Activated T-cell treated with anti-CD3 and anti-CD28 coated beads, Interleukin-2, amount 50 U/mL, for 72 hours (primary cell): ENCODE data around the gene COMT. TPM values are rescaled to one million over a fixed set of nuclear protein-coding genes. Genes with fewer than 3 reads are reported as not detected.
A peak's percentile ranks its signal among the peaks of the same experiment; 100 is the strongest.

Experiments used
- ATAC-seq, 2 donors: fragments of 150-1000 bp; cut with Tn5 transposase; replicated peaks in 1 of 2; 2 replicates each; pipeline ENCODE4 v1.10.0; 2021; ENCODE audit warnings: moderate library complexity in 2 of 2, mild to moderate bottlenecking in 1 of 2
- DNase-seq, 2 donors: peaks; one replicate each; pipeline ENCODE4 v3.0.0; 2021 to 2022; ENCODE audit warnings: mixed read lengths in 1 of 2
- H3K27ac Mint-ChIP-seq: one replicate; pipeline ENCODE4 v1.8.0; 2022; ENCODE audit warnings: mild to moderate bottlenecking, moderate library complexity, mixed read lengths
- H3K27me3 Mint-ChIP-seq: one replicate; pipeline ENCODE4 v1.8.0; 2022; ENCODE audit warnings: low read depth, mixed read lengths
- H3K36me3 Mint-ChIP-seq, 2 donors: one replicate each; pipeline ENCODE4 v1.8.0; 2022; ENCODE audit warnings: mixed read lengths in 2 of 2, mild to moderate bottlenecking in 1 of 2; ENCODE audit not compliant: insufficient read depth in 2 of 2
- H3K4me1 Mint-ChIP-seq: one replicate; pipeline ENCODE4 v1.8.0; 2022; ENCODE audit warnings: low read depth, mixed read lengths
- H3K4me3 Mint-ChIP-seq, 2 donors: one replicate each; pipeline ENCODE4 v1.8.0; 2022; ENCODE audit warnings: mild to moderate bottlenecking in 2 of 2, mixed read lengths in 2 of 2, moderate library complexity in 2 of 2
- H3K9me3 Mint-ChIP-seq, 2 donors: one replicate each; pipeline ENCODE4 v1.8.0; 2022; ENCODE audit warnings: mixed read lengths in 2 of 2
- total RNA-seq, 2 donors: library from RNA; stranded (reverse); gene quantifications; one replicate each; pipeline ENCODE4 v1.2.3, GENCODE V29; 2022

COMT gene
- total RNA-seq, 2 donors from 2014 or later: 97.4 to 101 TPM

GRCh38 chr22:19940536-19941364, 822 bp upstream of the COMT start:
- DNase-seq (no peak), ATAC-seq (peak; percentile 1 to 13)
- peaks cover 3% of the 10 kb centered on the region in 2 donors for H3K9me3 Mint-ChIP-seq
- H3K36me3 Mint-ChIP-seq: peaks cover 11 to 29% of the 10 kb centered on the region in 2 donors
- peaks cover 37% of the 10 kb centered on the region for H3K4me1 Mint-ChIP-seq
- H3K27me3 Mint-ChIP-seq: no peaks in the 10 kb centered on the region
- peak overlapping the region; percentile 95 for H3K27ac Mint-ChIP-seq
- H3K4me3 Mint-ChIP-seq: peak overlapping the region; percentile 97

GRCh38 chr22:19942157-19943081, 847 bp downstream of the COMT start:
- H3K4me1 Mint-ChIP-seq: peaks cover 43% of the 10 kb centered on the region
- peaks cover 3 to 16% of the 10 kb centered on the region in 2 donors for H3K36me3 Mint-ChIP-seq
- no peaks in the 10 kb centered on the region for H3K9me3 Mint-ChIP-seq
- peak overlapping the region; percentile 98 for H3K27ac Mint-ChIP-seq
- DNase-seq: peak in 1 of 2 donors; percentile 15
- H3K4me3 Mint-ChIP-seq: peak overlapping the region; percentile 97
- no peaks in the 10 kb centered on the region for H3K27me3 Mint-ChIP-seq
- peak in 1 of 2 donors; percentile 34 for ATAC-seq

- peaks cover 45% of the 10 kb centered on the region for H3K4me1 Mint-ChIP-seq
- DNase-seq (no peak), ATAC-seq (no peak)
- peak overlapping the region; percentile 97 for H3K4me3 Mint-ChIP-seq
- peak overlapping the region; percentile 98 for H3K27ac Mint-ChIP-seq
- peaks cover 2 to 12% of the 10 kb centered on the region in 2 donors for H3K36me3 Mint-ChIP-seq
- H3K27me3 Mint-ChIP-seq: no peaks in the 10 kb centered on the region
- no peaks in the 10 kb centered on the region for H3K9me3 Mint-ChIP-seq
Measured at GRCh38 chr22:19943082-19944026, 1.8 kb downstream of the COMT start.

GRCh38 chr22:19948057-19948760, 6.6 kb downstream of the COMT start:
- peaks cover 29% of the 10 kb centered on the region for H3K4me1 Mint-ChIP-seq
- no peak for ATAC-seq
- peaks cover 4 to 12% of the 10 kb centered on the region in 2 donors for H3K36me3 Mint-ChIP-seq
- no peak overlapping the region for H3K27ac Mint-ChIP-seq
- no peak overlapping the region for H3K4me3 Mint-ChIP-seq
- no peaks in the 10 kb centered on the region for H3K27me3 Mint-ChIP-seq
- DNase-seq: no peak
- no peaks in the 10 kb centered on the region for H3K9me3 Mint-ChIP-seq

GRCh38 chr22:19951346-19951745, 9.8 kb downstream of the COMT start:
- no peak for DNase-seq
- H3K4me3 Mint-ChIP-seq: no peak overlapping the region
- no peaks in the 10 kb centered on the region for H3K9me3 Mint-ChIP-seq
- H3K4me1 Mint-ChIP-seq: peaks cover 19% of the 10 kb centered on the region
- H3K36me3 Mint-ChIP-seq: peaks cover 2 to 7% of the 10 kb centered on the region in 2 donors
- no peaks in the 10 kb centered on the region for H3K27me3 Mint-ChIP-seq
- H3K27ac Mint-ChIP-seq: no peak overlapping the region
- ATAC-seq: no peak

- H3K9me3 Mint-ChIP-seq: no peaks in the 10 kb centered on the region
- H3K4me1 Mint-ChIP-seq: peaks cover 4% of the 10 kb centered on the region
- H3K36me3 Mint-ChIP-seq: peaks cover 0 to 3% of the 10 kb centered on the region in 2 donors
- ATAC-seq (peak; percentile 15 to 51), DNase-seq (no peak)
- peak overlapping the region; percentile 57 for H3K27ac Mint-ChIP-seq
- H3K4me3 Mint-ChIP-seq: no peak overlapping the region
- no peaks in the 10 kb centered on the region for H3K27me3 Mint-ChIP-seq
Measured at GRCh38 chr22:19955241-19956128, 13.9 kb downstream of the COMT start.

GRCh38 chr22:19957445-19957844, 15.9 kb downstream of the COMT start:
- Mint-ChIP-seq H3K4me3 (no peak overlapping the region), H3K36me3 (no peaks in the 10 kb centered on the region), H3K27me3 (no peaks in the 10 kb centered on the region), H3K4me1 (peaks cover 9% of the 10 kb centered on the region), H3K9me3 (no peaks in the 10 kb centered on the region), H3K27ac (no peak overlapping the region)
- DNase-seq (no peak), ATAC-seq (no peak)

- no peak overlapping the region for H3K4me3 Mint-ChIP-seq
- peaks cover 11% of the 10 kb centered on the region for H3K4me1 Mint-ChIP-seq
- ATAC-seq (no peak), DNase-seq (no peak)
- H3K9me3 Mint-ChIP-seq: no peaks in the 10 kb centered on the region
- no peaks in the 10 kb centered on the region for H3K27me3 Mint-ChIP-seq
- no peak overlapping the region for H3K27ac Mint-ChIP-seq
- peaks cover 0 to 2% of the 10 kb centered on the region in 2 donors for H3K36me3 Mint-ChIP-seq
Measured at GRCh38 chr22:19958083-19959042, 16.8 kb downstream of the COMT start.

- no peaks in the 10 kb centered on the region for H3K27me3 Mint-ChIP-seq
- no peak for ATAC-seq
- DNase-seq: no peak
Measured at GRCh38 chr22:19959043-19959586, 17.5 kb downstream of the COMT start.

More at GRCh38 chr22:19959043-19959586, 17.5 kb downstream of the COMT start:
- no peaks in the 10 kb centered on the region for H3K9me3 Mint-ChIP-seq
- H3K4me1 Mint-ChIP-seq: peaks cover 11% of the 10 kb centered on the region
- peaks cover 0 to 2% of the 10 kb centered on the region in 2 donors for H3K36me3 Mint-ChIP-seq
- no peak overlapping the region for H3K4me3 Mint-ChIP-seq
- H3K27ac Mint-ChIP-seq: no peak overlapping the region
